Left ventricle myocardium inferior (tissue), 1 donor: ENCODE results near the gene MSX2. TPM values are rescaled to one million over a fixed set of nuclear protein-coding genes. Genes with fewer than 3 reads are reported as not detected.
A peak's percentile ranks its signal among the peaks of the same experiment; 100 is the strongest.

Experiments
- DNase-seq: peaks from one replicate; pipeline ENCODE4 v3.0.0-alpha.2; 2020
- H3K27ac ChIP-seq: fragments of 200-600 bp; replicated peaks from 2 replicates; pipeline ENCODE4 v1.8.0; 2021
- H3K27me3 ChIP-seq: fragments of 200-600 bp; 2 replicates; pipeline ENCODE4 v1.8.0; 2021; ENCODE audit warnings: low read depth
- H3K36me3 ChIP-seq: fragments of 200-600 bp; 2 replicates; pipeline ENCODE4 v1.8.0; 2021
- H3K4me1 ChIP-seq: fragments of 200-600 bp; 2 replicates; pipeline ENCODE4 v1.8.0; 2021
- H3K4me3 ChIP-seq: fragments of 200-600 bp; 2 replicates; pipeline ENCODE4 v1.8.0; 2021; ENCODE audit warnings: mild to moderate bottlenecking, moderate library complexity
- H3K9me3 ChIP-seq: fragments of 200-600 bp; replicated peaks from 2 replicates; pipeline ENCODE4 v1.8.0; 2021
- CTCF ChIP-seq: fragments of 200-600 bp; IDR thresholded peaks from 2 replicates; pipeline ENCODE4 v1.8.0; 2021; ENCODE audit warnings: antibody characterized with exemption, mild to moderate bottlenecking, borderline replicate concordance
- intact Hi-C: fragments of 100-400 bp; cut with micrococcal nuclease; formaldehyde crosslinking; loops from one replicate; pipeline ENCODE4 v1.11.0; 2022
- total RNA-seq: library from RNA; stranded (reverse); fragmentation: NEBNext Ultra II Directional; extraction: Animal tissue kit (Norgen Biotek cat#: 25700); gene quantifications from one replicate; pipeline ENCODE4 v1.2.1, GENCODE V29; 2021
- donor health status: DM: no; HTN: yes; CAD: no; lungs with severe emphysema.

The MSX2 gene
- total RNA-seq, 1 donor from 2014 or later = 2.3 TPM

- H3K9me3 ChIP-seq = no peaks in the 10 kb centered on the region
- H3K27me3 ChIP-seq = peaks cover 82% of the 10 kb centered on the region
- no peaks in the 10 kb centered on the region for H3K4me1 ChIP-seq
- no peak overlapping the region for H3K4me3 ChIP-seq
- no peak for DNase-seq
- H3K27ac ChIP-seq = no peak overlapping the region
- H3K36me3 ChIP-seq = no peaks in the 10 kb centered on the region
- no peak for TF ChIP-seq CTCF
- intact Hi-C loops = no loop called here
Observed at GRCh38 chr5:174744896-174745295, 20.5 kb downstream of the MSX2 start.

- no peak for DNase-seq
- H3K4me3 ChIP-seq = no peak overlapping the region
- H3K36me3 ChIP-seq = no peaks in the 10 kb centered on the region
- H3K27me3 ChIP-seq = peaks cover 84% of the 10 kb centered on the region
- H3K27ac ChIP-seq = no peak overlapping the region
- H3K4me1 ChIP-seq = no peaks in the 10 kb centered on the region
- no peak for TF ChIP-seq CTCF
- intact Hi-C loops = no loop called here
- H3K9me3 ChIP-seq = no peaks in the 10 kb centered on the region
Observed at GRCh38 chr5:174745590-174746103, 21.3 kb downstream of the MSX2 start.

- Histone ChIP-seq H3K27me3 (peaks cover 100% of the 10 kb centered on the region), H3K9me3 (no peaks in the 10 kb centered on the region), H3K4me1 (peaks cover 11% of the 10 kb centered on the region), H3K36me3 (no peaks in the 10 kb centered on the region), H3K4me3 (peak overlapping the region; percentile 61), H3K27ac (no peak overlapping the region)
- no peak for TF ChIP-seq CTCF
- DNase-seq = no peak
- intact Hi-C loops = no loop called here
Observed at GRCh38 chr5:174750711-174751110, 26.3 kb downstream of the MSX2 start.

- Histone ChIP-seq H3K27ac (no peak overlapping the region), H3K4me1 (peaks cover 11% of the 10 kb centered on the region), H3K4me3 (peak overlapping the region; percentile 61), H3K36me3 (no peaks in the 10 kb centered on the region), H3K27me3 (peaks cover 96% of the 10 kb centered on the region), H3K9me3 (no peaks in the 10 kb centered on the region)
- no peak for TF ChIP-seq CTCF
- DNase-seq = no peak
- intact Hi-C loops = no loop called here
Observed at GRCh38 chr5:174751154-174752000, 27.0 kb downstream of the MSX2 start.

- Histone ChIP-seq H3K4me1 (peaks cover 11% of the 10 kb centered on the region), H3K9me3 (no peaks in the 10 kb centered on the region), H3K27ac (no peak overlapping the region), H3K36me3 (no peaks in the 10 kb centered on the region), H3K27me3 (peaks cover 89% of the 10 kb centered on the region), H3K4me3 (peak overlapping the region; percentile 61)
- TF ChIP-seq CTCF = no peak
- intact Hi-C loops = no loop called here
- no peak for DNase-seq
Observed at GRCh38 chr5:174752121-174752520, 27.7 kb downstream of the MSX2 start.
